Pons (tissue), 1 donor: Measurements from ENCODE around the gene ZBTB7C.

Source experiments
- DNase-seq: peaks from one replicate; pipeline ENCODE4 v3.0.0-alpha.2; 2016; ENCODE audit warnings: low spot score

Gene ZBTB7C

DNA sequence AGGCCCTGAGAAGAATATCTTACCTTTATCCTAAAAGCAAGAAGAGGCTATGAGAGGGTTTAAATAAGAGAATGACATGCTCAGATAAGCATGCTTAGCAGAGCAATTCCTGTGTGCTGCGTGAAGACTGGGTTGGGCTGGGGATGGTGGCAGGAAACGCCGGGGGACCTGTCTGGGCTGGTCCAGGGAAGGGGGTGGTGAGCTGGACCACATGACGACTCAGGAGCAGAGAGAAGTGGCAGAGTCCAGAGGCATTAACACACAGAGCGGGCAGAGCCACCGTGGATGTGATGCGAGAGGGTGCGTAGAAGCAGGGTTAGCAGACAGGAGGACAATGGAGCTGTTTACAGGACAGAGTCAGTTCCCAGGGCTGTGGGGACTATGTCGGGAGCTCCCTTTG is 84.5 kb downstream of the ZBTB7C start:
- no peak for DNase-seq

GRCh38 chr18:48323151-48323550 is 86.0 kb downstream of the ZBTB7C start:
- DNase-seq: no peak

DNA sequence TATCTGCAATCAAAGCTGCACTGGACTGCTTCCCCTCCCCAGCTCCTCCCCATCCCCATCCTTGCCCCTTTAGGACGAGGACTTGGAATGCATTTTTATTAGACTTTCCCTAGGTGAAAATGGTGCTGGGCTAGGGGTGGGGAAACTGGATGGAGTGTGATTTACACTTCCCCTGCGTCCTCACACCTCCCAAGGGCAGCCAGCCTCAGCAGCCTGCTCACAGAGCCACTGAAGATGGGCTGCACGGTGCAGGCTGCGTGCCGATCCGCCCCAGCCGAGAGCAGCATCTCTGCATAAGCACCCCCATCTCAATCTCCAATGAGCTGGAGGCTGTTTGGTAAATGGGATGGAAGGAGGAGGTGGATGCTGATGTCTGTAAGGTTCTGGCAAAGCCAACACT is 87.6 kb downstream of the ZBTB7C start:
- DNase-seq: no peak

DNA sequence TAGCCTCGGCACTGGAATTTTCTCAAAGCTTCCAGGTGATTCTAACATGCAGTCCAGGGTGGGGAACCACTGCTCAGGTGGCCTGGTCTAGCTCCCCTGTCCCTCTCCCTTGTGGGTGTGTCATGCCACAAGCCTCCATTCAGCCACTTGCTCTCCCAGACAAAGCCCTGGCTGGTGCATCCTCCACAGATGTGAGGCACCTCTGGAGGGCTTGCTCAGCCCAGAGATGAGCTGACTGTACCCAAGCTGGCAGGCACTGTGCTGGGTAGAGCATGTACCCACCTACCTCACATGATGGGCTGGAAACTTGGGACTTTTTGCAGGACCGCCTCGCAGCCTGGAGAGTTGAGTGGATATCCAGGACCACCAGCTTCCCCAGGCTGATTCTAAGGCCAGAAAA is 88.1 kb downstream of the ZBTB7C start:
- DNase-seq: no peak

- no peak for DNase-seq
These were observed 88.6 kb downstream of the ZBTB7C start for GRCh38 chr18:48320639-48320945.

DNA sequence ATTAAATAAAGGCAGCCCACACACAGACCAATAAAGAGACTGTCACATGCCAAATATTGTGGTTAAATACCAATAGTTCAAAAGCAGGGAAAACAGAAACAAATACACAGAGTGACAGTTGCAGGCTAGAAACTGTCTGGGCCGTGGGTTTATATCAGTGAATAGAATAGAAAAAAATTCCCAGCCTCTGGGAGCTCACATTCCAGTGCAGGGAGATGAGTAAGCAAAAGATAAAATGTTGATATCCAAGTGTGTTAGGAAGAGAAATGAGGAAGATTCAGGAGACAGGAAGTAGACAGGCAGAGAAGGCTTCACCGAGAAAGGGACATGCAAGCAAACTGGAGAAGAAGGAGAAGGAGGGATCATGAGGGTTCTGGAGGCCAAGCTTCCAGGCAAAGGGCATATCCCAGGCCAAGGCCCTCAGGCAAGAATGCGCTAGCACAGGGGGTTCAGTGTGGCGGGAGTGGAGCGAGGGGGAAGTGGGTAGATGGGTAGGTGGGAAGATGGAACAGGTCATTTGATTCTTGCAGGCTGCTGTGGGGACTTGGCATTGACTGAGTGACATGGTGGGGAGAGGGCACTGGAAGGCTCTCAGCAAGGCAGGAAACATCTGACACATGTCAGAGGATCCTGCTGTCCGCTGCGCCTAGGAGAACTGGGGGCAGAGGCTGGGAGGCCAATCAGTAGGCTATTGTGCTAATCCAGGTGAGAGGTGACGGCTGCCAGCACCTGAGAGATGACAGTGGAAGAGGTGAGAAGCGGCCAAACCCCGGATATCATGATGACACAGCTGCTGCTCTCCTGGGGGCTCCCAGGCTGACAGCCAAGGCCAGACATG is 89.2 kb downstream of the ZBTB7C start:
- no peak for DNase-seq

- DNase-seq: no peak
These were observed 90.7 kb downstream of the ZBTB7C start for GRCh38 chr18:48318436-48318835.

DNA sequence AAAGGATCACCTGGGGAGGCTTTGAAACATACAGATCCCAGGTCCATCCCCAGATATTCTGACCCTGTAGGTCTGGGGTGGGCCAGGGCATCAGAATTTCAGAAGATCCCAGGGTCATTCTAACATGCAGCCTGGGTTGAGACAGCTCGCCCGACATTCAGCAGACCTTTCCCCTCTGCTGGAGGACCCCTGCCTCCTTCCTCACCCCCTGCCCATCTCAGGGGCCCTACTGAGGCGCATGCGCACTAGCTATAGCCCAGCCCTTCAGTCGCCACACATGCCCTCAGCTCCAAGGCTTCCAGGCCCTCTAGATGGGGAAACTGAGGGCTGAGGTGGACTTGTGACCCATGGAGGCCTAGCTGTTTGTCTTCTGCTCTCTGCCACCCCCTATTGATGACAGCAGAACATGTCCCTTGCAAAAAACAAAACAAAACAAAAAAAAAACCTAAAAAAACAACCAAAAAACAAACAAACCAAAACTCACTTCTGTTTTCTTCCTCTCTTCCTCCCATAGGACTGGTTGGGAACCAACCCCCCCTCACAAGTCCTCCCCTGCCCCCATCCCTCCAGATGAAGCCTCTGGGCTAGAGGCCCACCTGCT is 91.3 kb downstream of the ZBTB7C start:
- DNase-seq: no peak

DNA sequence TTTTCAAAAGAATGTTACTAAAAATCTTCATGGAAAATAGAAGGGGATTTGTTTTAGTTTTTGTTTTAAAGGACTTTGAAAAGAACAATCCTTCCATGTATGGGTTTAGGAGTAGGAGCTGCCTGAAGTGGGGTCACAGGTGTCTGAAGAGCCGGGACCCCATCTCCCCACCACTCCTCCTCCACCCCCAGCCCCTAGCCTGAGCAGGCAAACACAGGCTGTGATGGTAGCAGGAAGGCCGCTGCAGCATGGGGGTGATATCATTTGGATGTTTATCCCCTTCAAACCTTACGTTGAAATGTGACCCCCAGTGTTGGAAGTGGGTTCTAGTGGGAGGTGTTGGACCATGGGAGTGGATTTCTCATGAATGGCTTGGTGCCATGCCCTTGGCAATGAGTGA is 93.0 kb downstream of the ZBTB7C start:
- no peak for DNase-seq

DNA sequence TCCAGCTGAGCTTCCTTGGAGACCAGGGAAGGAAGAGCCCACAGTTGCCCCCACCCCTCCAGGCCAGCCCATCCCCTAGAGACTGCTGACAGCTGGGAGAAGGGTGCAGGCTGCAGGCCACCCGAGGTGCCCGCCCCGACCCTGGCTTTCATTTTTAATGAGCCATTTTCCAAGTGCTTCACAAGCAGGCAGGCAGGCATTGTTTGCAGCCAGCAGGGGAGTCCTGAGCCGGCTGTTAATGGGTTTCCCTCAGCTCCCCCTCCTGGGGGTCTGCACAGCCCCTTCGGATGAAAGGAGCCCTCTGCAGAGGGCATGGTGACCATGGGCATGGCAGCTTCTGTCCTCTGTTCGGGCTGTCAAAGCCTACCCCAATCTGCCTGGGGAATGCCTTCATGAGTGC is 94.5 kb downstream of the ZBTB7C start:
- no peak for DNase-seq

GRCh38 chr18:48313792-48314191 is 95.4 kb downstream of the ZBTB7C start:
- no peak for DNase-seq

- no peak for DNase-seq
These were observed 97.1 kb downstream of the ZBTB7C start for GRCh38 chr18:48312066-48312465.

DNA sequence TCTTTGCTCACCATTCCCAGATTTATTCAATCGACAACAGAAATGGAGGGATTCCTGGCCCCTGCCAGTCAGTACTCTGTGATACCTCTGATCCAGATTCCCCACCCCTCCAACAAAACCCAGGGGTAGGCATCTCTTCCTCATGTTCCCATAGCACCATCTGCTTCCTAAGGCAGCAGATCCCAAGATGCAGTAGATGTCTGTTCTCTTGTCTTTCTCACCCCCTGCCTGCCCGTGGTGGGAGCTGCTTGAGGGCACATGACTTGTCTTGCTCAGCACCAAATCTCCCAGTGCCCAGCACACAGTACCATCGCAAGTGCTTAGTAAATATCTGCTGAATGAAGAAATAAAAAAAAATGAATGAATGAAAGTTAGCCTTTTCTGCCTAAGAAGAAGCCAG is 98.2 kb downstream of the ZBTB7C start:
- DNase-seq: no peak

- DNase-seq: no peak
These were observed 98.8 kb downstream of the ZBTB7C start for GRCh38 chr18:48310353-48310752.

- no peak for DNase-seq
These were observed 100.2 kb downstream of the ZBTB7C start for GRCh38 chr18:48308755-48309575.

GRCh38 chr18:48308027-48308635 is 101.1 kb downstream of the ZBTB7C start:
- no peak for DNase-seq

- DNase-seq: no peak
These were observed 102.3 kb downstream of the ZBTB7C start for GRCh38 chr18:48306838-48307237.

DNA sequence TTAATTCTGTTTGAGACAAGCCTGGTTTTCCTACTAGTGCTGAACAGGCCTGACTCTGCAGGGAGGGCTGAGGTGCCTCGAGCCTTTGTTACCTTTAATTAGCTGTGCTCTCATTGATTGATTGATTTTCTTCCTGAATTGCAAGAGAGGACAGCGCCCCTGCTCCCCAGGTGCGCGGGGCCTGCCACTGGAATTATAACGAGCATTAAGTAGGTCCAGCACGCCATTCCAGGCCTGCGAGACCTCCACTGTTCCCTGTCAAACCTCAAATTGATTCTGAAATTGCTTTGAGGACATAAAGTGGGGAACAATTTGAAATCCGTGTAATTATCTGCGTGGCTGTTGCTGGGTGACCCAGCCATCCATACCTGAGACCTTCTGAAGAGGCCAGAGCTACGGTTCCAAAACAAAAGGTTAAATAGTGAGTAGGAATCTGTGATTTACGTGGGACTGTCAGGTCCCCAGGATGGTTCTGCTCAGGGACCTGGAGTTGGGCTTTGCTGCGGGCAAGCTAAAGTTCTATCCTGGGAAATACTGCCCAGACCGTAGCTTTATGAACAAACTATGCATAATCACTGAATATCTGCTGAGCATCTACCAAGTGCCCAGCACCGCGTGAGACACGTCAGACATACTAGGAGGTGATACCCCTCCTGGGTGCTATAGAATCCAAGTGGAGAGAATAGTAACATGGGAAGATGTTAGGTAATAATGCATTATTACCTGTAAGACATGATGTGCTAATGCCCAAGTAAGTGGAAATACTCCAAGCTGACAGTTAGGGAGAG is 104.1 kb downstream of the ZBTB7C start:
- no peak for DNase-seq

DNA sequence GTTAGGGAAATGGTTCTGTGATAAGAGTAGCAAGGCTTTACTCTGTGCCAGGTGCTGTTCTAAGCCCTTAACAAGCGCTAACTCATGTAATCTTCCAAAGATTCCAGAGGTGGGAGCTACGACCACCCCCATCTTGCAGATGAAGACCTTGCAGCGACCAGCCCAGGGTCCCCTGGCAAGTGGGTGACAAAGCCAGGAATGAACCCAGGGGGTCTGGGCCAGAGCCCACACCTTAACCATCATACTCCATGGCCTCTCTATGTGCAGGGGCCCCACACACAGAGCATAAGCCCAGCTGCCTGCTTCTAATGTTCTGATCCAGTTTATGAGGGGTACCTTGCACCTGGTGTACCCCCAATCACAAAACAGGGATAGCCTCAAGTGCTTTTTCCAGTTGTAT is 105.3 kb downstream of the ZBTB7C start:
- no peak for DNase-seq

- DNase-seq: no peak
These were observed 106.4 kb downstream of the ZBTB7C start for GRCh38 chr18:48302736-48303135.

DNA sequence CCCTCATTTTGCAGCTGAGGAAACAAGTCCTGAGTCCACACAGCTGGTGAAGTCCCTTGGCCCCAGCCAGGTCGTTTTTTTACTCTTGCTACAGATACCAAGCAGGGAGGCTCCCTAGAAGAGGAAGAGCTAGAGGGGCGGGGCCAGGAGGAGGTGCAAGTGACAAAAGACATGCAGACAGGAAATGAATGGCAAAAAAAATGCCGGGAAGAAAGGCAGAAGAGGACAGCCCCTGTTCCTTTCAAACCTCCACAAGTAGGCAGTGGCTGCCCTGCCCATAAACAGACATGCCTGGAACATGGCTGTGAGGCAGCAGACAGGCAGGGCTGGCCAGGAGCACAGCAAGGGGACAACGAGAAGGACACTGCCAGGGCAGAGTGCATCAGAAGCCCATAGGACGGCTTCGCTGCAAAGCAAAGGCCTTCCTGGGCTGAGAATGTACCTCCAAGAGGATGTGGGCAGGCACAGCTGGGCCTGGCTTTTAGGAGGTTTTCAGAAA is 108.7 kb downstream of the ZBTB7C start:
- no peak for DNase-seq

GRCh38 chr18:48297139-48297538 is 112.0 kb downstream of the ZBTB7C start:
- no peak for DNase-seq
